K562 (cell line): ENCODE measurements around the gene SYNE2. TPM values are rescaled to one million over a fixed set of nuclear protein-coding genes. Genes with fewer than 3 reads are reported as not detected.

Source experiments
- ATAC-seq: fragments of 200-7000 bp; cut with Tn5 transposase; 3 replicates; pipeline ENCODE4 v1.9.1; 2020; ENCODE audit warnings: moderate library complexity
- BruUV-seq: library from RNA; stranded (reverse); fragments of 400-500 nt; replicated peaks from 2 replicates; lab custom pipeline; 2021; lab: Mats Ljungman, UMichigan
- CTCF ChIA-PET: fragments of 300-600 bp; formaldehyde crosslinking; extraction: SDS; loops from one replicate; lab custom pipeline; 2021; ENCODE audit warnings: low intra/inter-chr PET ratio; lab: Yijun Ruan, JAX
- POLR2A ChIA-PET: fragments of 300-600, 350-650 bp; sonication (Branson Sonifier 250); formaldehyde crosslinking; extraction: SDS; loops from one replicate; lab custom pipeline; 2021; ENCODE audit warnings: antibody characterized with exemption, inconsistent platforms; lab: Yijun Ruan, JAX
- DNase-seq, 4 experiments: peaks; one replicate each; pipeline versions ENCODE4 v3.0.0 to v3.0.0-alpha.2; 2011 to 2018; ENCODE audit warnings: low spot score in 3 of 4, mixed read lengths in 3 of 4; ENCODE audit errors: extremely low read depth in 1 of 4
- FAIRE-seq: peaks from 2 replicates; lab custom pipeline; 2011; peaks lifted over from hg19 to GRCh38; lab: Jason Lieb, UNC
- H2AFZ ChIP-seq: 2 replicates; pipeline ENCODE4 v1.6.0; 2011; ENCODE audit warnings: low read depth, low read length, control low read depth, inconsistent platforms
- H3K27ac ChIP-seq: fragments of 200-600 bp; 3 replicates; pipeline ENCODE4 v1.8.0; 2011; ENCODE audit warnings: low read depth, mild to moderate bottlenecking, control low read depth, inconsistent platforms, low read length, moderate library complexity, mixed read lengths; ENCODE audit errors: extremely low read depth
- H3K27me3 ChIP-seq, 2 experiments: fragments of 300-600 bp in 1 of 2; 2 replicates in 1 of 2; 3 replicates in 1 of 2; pipeline versions ENCODE4 v1.6.0 to v1.8.0; 2011; ENCODE audit warnings: inconsistent platforms in 2 of 2, low read length in 2 of 2, mild to moderate bottlenecking in 1 of 2, mixed read lengths in 1 of 2, moderate library complexity in 1 of 2; ENCODE audit not compliant: control insufficient read depth in 2 of 2, insufficient read depth in 2 of 2
- H3K36me3 ChIP-seq: fragments of 300-600 bp; 3 replicates; pipeline ENCODE4 v1.8.0; 2011; ENCODE audit warnings: mild to moderate bottlenecking, low read length, inconsistent platforms; ENCODE audit not compliant: control insufficient read depth, insufficient read depth
- H3K4me1 ChIP-seq, 2 experiments: fragments of 200-600 bp in 1 of 2; replicated peaks in 1 of 2; 2 replicates in 1 of 2; 3 replicates in 1 of 2; pipeline versions ENCODE4 v1.5.1 to v1.8.0; 2011; ENCODE audit warnings: inconsistent platforms in 2 of 2, low read length in 2 of 2, mild to moderate bottlenecking in 1 of 2, mixed read lengths in 1 of 2, moderate library complexity in 1 of 2; ENCODE audit not compliant: control insufficient read depth in 2 of 2, insufficient read depth in 2 of 2
- H3K4me2 ChIP-seq: 2 replicates; pipeline ENCODE4 v1.6.1; 2011; ENCODE audit warnings: low read length, control low read depth, inconsistent platforms, mixed read lengths; ENCODE audit not compliant: insufficient read depth
- H3K4me3 ChIP-seq: fragments of 200-600 bp; sonication (generic), shearing (Covaris generic); 2 replicates; pipeline ENCODE4 v1.5.1; 2016; ENCODE audit warnings: control low read depth, inconsistent platforms
- H3K79me2 ChIP-seq: fragments of 200-600 bp; 3 replicates; pipeline ENCODE4 v1.8.0; 2011; ENCODE audit warnings: low read length, inconsistent platforms; ENCODE audit not compliant: control insufficient read depth, insufficient read depth
- H3K9ac ChIP-seq, 2 experiments: 2 replicates each; pipeline versions ENCODE4 v1.6.0 to v1.6.1; 2011; ENCODE audit warnings: low read depth in 2 of 2, low read length in 2 of 2, control low read depth in 1 of 2, inconsistent platforms in 1 of 2, mild to moderate bottlenecking in 1 of 2, mixed read lengths in 1 of 2; ENCODE audit not compliant: insufficient read depth in 1 of 2
- H3K9me1 ChIP-seq: one replicate; pipeline ENCODE4 v1.6.0; 2011; ENCODE audit warnings: inconsistent platforms, mild to moderate bottlenecking, low read length, moderate library complexity; ENCODE audit not compliant: control insufficient read depth, insufficient read depth
- H3K9me3 ChIP-seq: replicated peaks from 2 replicates; pipeline ENCODE4 v1.5.1; 2011; ENCODE audit warnings: low read depth, low read length, inconsistent platforms; ENCODE audit not compliant: control insufficient read depth, insufficient read depth
- H4K20me1 ChIP-seq: replicated peaks from 2 replicates; pipeline ENCODE4 v1.6.1; 2011; ENCODE audit warnings: low read length, inconsistent platforms, mixed read lengths; ENCODE audit not compliant: control insufficient read depth, insufficient read depth
- BMI1 ChIP-seq: fragments of 150-350 bp; IDR thresholded peaks from 2 replicates; pipeline ENCODE4 v1.6.1; 2014; ENCODE audit warnings: low read length
- CSDE1 ChIP-seq, 2 experiments: fragments of 450-650 bp; IDR thresholded peaks; 2 replicates each; pipeline ENCODE4 v1.6.1; 2016; ENCODE audit warnings: mild to moderate bottlenecking in 1 of 2
- EP400 ChIP-seq: fragments of 450-650 bp; IDR thresholded peaks from 2 replicates; pipeline ENCODE4 v1.6.1; 2017; ENCODE audit warnings: antibody characterized with exemption, mild to moderate bottlenecking, moderate library complexity
- ETV5 ChIP-seq: sonication (generic); formaldehyde crosslinking; IDR thresholded peaks from 2 replicates; pipeline ENCODE4 v1.4.0; 2020; ENCODE audit warnings: low read depth, mild to moderate bottlenecking, missing genetic modification reagents
- FOXA1 ChIP-seq: fragments of 450-650 bp; IDR thresholded peaks from 2 replicates; pipeline ENCODE4 v1.6.1; 2016; ENCODE audit warnings: mild to moderate bottlenecking, borderline replicate concordance
- FOXA3 ChIP-seq, 2 experiments: fragments of 450-650 bp in 1 of 2; sonication (generic) in 1 of 2; formaldehyde crosslinking; IDR thresholded peaks in 1 of 2; conservative IDR thresholded peaks in 1 of 2; 2 replicates each; pipeline versions ENCODE4 v1.4.0 to v1.8.0; 2020 to 2022; ENCODE audit warnings: mild to moderate bottlenecking in 2 of 2, missing genetic modification reagents in 1 of 2
- HLTF ChIP-seq: fragments of 450-650 bp; IDR thresholded peaks from 2 replicates; pipeline ENCODE4 v1.6.1; 2016
- IFI16 ChIP-seq: fragments of 250-450 bp; sonication (Bioruptor Pico); IDR thresholded peaks from 2 replicates; pipeline ENCODE4 v2.1.2; 2022; ENCODE audit warnings: mild to moderate bottlenecking, inconsistent platforms
- KLF13 ChIP-seq: fragments of 450-650 bp; IDR thresholded peaks from 2 replicates; pipeline ENCODE4 v1.6.1; 2016; ENCODE audit warnings: missing genetic modification characterization, low read depth, mild to moderate bottlenecking, missing compliant biosample characterization, moderate library complexity, borderline replicate concordance
- MEF2D ChIP-seq: conservative IDR thresholded peaks from 2 replicates; pipeline ENCODE4 v1.6.1; 2016; ENCODE audit warnings: low read depth, missing genetic modification characterization, missing compliant biosample characterization
- POLR2H ChIP-seq: IDR thresholded peaks from 2 replicates; pipeline ENCODE4 v1.6.1; 2016; ENCODE audit warnings: missing genetic modification characterization, low read depth, mild to moderate bottlenecking, control low read depth, missing compliant biosample characterization, moderate library complexity
- PTTG1 ChIP-seq: fragments of 450-650 bp; IDR thresholded peaks from 2 replicates; pipeline ENCODE4 v1.6.1; 2016; ENCODE audit warnings: low read depth, mild to moderate bottlenecking, missing genetic modification characterization, missing compliant biosample characterization
- RUNX1 ChIP-seq: sonication (generic); IDR thresholded peaks from 2 replicates; pipeline ENCODE4 v1.6.1; 2016; ENCODE audit warnings: antibody characterized with exemption, low read depth
- SAFB ChIP-seq: fragments of 200-400 bp; formaldehyde crosslinking; IDR thresholded peaks from 2 replicates; pipeline ENCODE4 v1.6.1; 2017; ENCODE audit warnings: low read depth, low read length, borderline replicate concordance
- SUPT5H ChIP-seq: fragments of 450-650 bp; IDR thresholded peaks from 2 replicates; pipeline ENCODE4 v1.6.1; 2016
- TEAD1 ChIP-seq, 2 experiments: fragments of 450-650 bp in 1 of 2; sonication (generic) in 1 of 2; formaldehyde crosslinking; IDR thresholded peaks; 2 replicates each; pipeline versions ENCODE4 v1.4.0 to v1.8.0; 2020 to 2022; ENCODE audit warnings: mild to moderate bottlenecking in 2 of 2, missing genetic modification reagents in 1 of 2
- ZNF707 ChIP-seq: fragments of 250-450 bp; sonication (Bioruptor Pico); conservative IDR thresholded peaks from 2 replicates; pipeline ENCODE4 v1.8.0; 2022; ENCODE audit warnings: inconsistent platforms, mild to moderate bottlenecking, moderate library complexity
- WGBS: fragments of 100-300 bp; shearing (Covaris generic); methylation state at CpG from one replicate; pipeline ENCODE4 v1.1.6; 2016; ENCODE audit warnings: low coverage, mixed read lengths; ENCODE audit not compliant: insufficient coverage; ENCODE audit errors: missing lambda C conversion rate; 5-methylcytosine and 5-hydroxymethylcytosine counted together
- in situ Hi-C: fragments of 300-500 bp; cut with MboI; formaldehyde crosslinking; loops from 4 replicates; pipeline ENCODE4 v1.15.0; 2018; ENCODE audit warnings: inconsistent platforms, mixed read lengths
- intact Hi-C: fragments of 100-400 bp; cut with micrococcal nuclease; formaldehyde crosslinking; loops from 2 replicates; pipeline ENCODE4 v1.14.2; 2022
- polyA plus RNA-seq, 8 experiments: library from polyadenylated mRNA; depleted of rRNA in 4 of 8; stranded (reverse) in 5 of 8; unstranded in 3 of 8; fragments of >200 nt; fragmentation: Nextera tagmentation in 2 of 8; fragmentation: Illumina TruSeq in 1 of 8; extraction: Ambion mirVana in 2 of 8; extraction: Trizol in 1 of 8; gene quantifications; 2 replicates each; pipeline versions ENCODE4 v1.2.1 to v1.2.3, GENCODE V29; 2011 to 2014; ENCODE audit warnings: inconsistent platforms in 1 of 8, missing spikeins in 1 of 8
- total RNA-seq, 7 experiments: library from RNA; depleted of rRNA in 6 of 7; stranded (reverse); fragments of >200 nt in 6 of 7; fragmentation: Illumina TruSeq in 2 of 7; extraction: Trizol in 2 of 7; gene quantifications; 2 replicates each; pipeline versions ENCODE4 v1.2.1 to v1.2.3, GENCODE V29; 2011 to 2021; ENCODE audit warnings: low replicate concordance in 1 of 7
- TF ChIP-seq, protein P1 (sequence below): fragments of 450-650 bp; formaldehyde crosslinking; conservative IDR thresholded peaks from 2 replicates; pipeline ENCODE4 v1.4.0; 2022; ENCODE audit warnings: mild to moderate bottlenecking, missing genetic modification characterization
- TF ChIP-seq, protein P2 (sequence below): fragments of 250-450 bp; sonication (Bioruptor Pico); IDR thresholded peaks from 2 replicates; pipeline ENCODE4 v1.4.0; 2020; ENCODE audit warnings: borderline replicate concordance
- TF ChIP-seq, protein P3 (sequence below): sonication (generic); formaldehyde crosslinking; IDR thresholded peaks from 2 replicates; pipeline ENCODE4 v1.8.0; 2022; ENCODE audit warnings: mild to moderate bottlenecking, missing genetic modification reagents

The SYNE2 gene
- total and polyA plus RNA-seq, 9 of the 15 experiments (the other 6 are each of a cell fraction or from before 2014, with no cell fraction given): 0.06 to 0.53 (median 0.11) TPM

DNA sequence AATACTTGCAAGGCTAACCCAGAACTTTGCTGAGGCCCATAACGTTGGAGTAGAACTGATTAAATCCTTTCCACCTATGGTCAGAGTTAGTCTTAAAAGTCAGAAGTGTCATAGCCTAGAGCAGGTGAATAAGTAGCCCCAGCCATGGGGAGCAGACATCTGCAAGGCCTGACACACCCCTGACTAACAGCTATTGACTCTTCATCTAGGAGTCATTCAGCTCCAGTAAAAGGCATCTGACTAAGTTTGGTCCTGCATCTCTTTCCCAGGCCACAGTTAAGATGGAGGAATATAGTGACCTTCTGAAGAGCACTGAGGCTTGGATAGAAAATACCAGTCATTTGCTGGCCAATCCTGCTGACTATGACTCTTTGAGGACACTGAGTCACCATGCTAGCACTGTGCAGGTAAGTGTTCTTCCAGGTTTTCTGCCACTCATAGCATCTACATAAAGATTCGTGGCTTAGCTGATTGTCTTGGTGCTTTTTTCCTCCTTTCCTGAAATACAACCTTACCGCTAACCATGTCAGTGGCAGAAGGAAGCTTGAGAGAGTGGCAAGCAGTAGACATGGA, 228.5 kb downstream of the SYNE2 start:
- WGBS: 0% methylated on average over 3 of the region's 3 CpGs
- FAIRE-seq (no peak), DNase-seq (no peak), ATAC-seq (no peak)
- Histone ChIP-seq H2AFZ (no peak overlapping the region), H3K4me2 (no peak overlapping the region), H4K20me1 (no peaks in the 10 kb centered on the region), H3K27ac (no peak overlapping the region), H3K9ac (no peak overlapping the region), H3K9me1 (no peaks in the 10 kb centered on the region), H3K27me3 (no peaks in the 10 kb centered on the region; a peak in 1 of 5 replicates), H3K4me1 (no peaks in the 10 kb centered on the region), H3K36me3 (no peaks in the 10 kb centered on the region), H3K79me2 (no peaks in the 10 kb centered on the region), H3K4me3 (no peak overlapping the region), H3K9me3 (no peaks in the 10 kb centered on the region)
- TF ChIP-seq POLR2H (tag): no peak
- no peak for TF ChIP-seq SAFB
- TF ChIP-seq IFI16 (CRISPR knock-in tag): no peak
- TF ChIP-seq TEAD1 (CRISPR knock-in tag; IDR thresholded peaks at IDR 0.05): no peak
- no peak for TF ChIP-seq ZNF707
- TF ChIP-seq FOXA3 (CRISPR knock-in tag; conservative IDR thresholded peaks at IDR 0.05 in 1 of 2, IDR thresholded peaks at IDR 0.05 in 1 of 2): no peak
- no peak for TF ChIP-seq SUPT5H
- TF ChIP-seq, protein P1, sequence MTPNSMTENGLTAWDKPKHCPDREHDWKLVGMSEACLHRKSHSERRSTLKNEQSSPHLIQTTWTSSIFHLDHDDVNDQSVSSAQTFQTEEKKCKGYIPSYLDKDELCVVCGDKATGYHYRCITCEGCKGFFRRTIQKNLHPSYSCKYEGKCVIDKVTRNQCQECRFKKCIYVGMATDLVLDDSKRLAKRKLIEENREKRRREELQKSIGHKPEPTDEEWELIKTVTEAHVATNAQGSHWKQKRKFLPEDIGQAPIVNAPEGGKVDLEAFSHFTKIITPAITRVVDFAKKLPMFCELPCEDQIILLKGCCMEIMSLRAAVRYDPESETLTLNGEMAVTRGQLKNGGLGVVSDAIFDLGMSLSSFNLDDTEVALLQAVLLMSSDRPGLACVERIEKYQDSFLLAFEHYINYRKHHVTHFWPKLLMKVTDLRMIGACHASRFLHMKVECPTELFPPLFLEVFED (CRISPR knock-in tag): no peak
- no peak for TF ChIP-seq MEF2D (tag)
- no peak for TF ChIP-seq EP400
- TF ChIP-seq, protein P2, sequence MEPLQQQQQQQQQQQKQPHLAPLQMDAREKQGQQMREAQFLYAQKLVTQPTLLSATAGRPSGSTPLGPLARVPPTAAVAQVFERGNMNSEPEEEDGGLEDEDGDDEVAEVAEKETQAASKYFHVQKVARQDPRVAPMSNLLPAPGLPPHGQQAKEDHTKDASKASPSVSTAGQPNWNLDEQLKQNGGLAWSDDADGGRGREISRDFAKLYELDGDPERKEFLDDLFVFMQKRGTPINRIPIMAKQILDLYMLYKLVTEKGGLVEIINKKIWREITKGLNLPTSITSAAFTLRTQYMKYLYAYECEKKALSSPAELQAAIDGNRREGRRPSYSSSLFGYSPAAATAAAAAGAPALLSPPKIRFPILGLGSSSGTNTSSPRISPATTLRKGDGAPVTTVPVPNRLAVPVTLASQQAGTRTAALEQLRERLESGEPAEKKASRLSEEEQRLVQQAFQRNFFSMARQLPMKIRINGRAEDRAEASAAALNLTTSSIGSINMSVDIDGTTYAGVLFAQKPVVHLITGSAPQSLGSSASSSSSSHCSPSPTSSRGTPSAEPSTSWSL (CRISPR knock-in tag): no peak
- TF ChIP-seq PTTG1 (tag): no peak
- no peak for TF ChIP-seq BMI1
- TF ChIP-seq, protein P3, sequence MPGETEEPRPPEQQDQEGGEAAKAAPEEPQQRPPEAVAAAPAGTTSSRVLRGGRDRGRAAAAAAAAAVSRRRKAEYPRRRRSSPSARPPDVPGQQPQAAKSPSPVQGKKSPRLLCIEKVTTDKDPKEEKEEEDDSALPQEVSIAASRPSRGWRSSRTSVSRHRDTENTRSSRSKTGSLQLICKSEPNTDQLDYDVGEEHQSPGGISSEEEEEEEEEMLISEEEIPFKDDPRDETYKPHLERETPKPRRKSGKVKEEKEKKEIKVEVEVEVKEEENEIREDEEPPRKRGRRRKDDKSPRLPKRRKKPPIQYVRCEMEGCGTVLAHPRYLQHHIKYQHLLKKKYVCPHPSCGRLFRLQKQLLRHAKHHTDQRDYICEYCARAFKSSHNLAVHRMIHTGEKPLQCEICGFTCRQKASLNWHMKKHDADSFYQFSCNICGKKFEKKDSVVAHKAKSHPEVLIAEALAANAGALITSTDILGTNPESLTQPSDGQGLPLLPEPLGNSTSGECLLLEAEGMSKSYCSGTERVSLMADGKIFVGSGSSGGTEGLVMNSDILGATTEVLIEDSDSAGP (CRISPR knock-in tag): no peak
- no peak for TF ChIP-seq RUNX1
- no peak for TF ChIP-seq CSDE1 (IDR thresholded peaks at IDR 0.05)
- TF ChIP-seq ETV5 (CRISPR knock-in tag): no peak
- TF ChIP-seq KLF13: no peak
- TF ChIP-seq FOXA1: no peak
- TF ChIP-seq HLTF: no peak
- ChIA-PET CTCF (no interaction called here), POLR2A (no interaction called here)
- in situ Hi-C loops: no loop called here
- intact Hi-C loops: no loop called here
- no TSS peak for BruUV-seq
